ENCODE results near the gene NOVA1.
"Not testable (repeated sequence)": the region's sequence is repeated elsewhere in the genome, so short reads cannot be mapped to it uniquely, and the experiment has no call there.

Gene NOVA1, protein sequence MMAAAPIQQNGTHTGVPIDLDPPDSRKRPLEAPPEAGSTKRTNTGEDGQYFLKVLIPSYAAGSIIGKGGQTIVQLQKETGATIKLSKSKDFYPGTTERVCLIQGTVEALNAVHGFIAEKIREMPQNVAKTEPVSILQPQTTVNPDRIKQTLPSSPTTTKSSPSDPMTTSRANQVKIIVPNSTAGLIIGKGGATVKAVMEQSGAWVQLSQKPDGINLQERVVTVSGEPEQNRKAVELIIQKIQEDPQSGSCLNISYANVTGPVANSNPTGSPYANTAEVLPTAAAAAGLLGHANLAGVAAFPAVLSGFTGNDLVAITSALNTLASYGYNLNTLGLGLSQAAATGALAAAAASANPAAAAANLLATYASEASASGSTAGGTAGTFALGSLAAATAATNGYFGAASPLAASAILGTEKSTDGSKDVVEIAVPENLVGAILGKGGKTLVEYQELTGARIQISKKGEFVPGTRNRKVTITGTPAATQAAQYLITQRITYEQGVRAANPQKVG

GRCh38 chr14:26597589-26598080 lies at the start of gene NOVA1:
Gene NOVA1, minus strand, starts transcription at chr14:26598033. Its CDS starts 597 bp downstream, at chr14:26597436.
- ATAC-seq, result no peak
- Mint-ChIP-seq H3K9me3 (peaks cover 3% of the 10 kb centered on the region), H3K4me3 (no peak within 1 kb of the TSS), H3K36me3 (no peaks in the 10 kb centered on the region), H3K4me1 (no peaks in the 10 kb centered on the region), H3K27ac (no peak within 1 kb of the TSS), H3K27me3 (peaks cover 25% of the 10 kb centered on the region)

DNA sequence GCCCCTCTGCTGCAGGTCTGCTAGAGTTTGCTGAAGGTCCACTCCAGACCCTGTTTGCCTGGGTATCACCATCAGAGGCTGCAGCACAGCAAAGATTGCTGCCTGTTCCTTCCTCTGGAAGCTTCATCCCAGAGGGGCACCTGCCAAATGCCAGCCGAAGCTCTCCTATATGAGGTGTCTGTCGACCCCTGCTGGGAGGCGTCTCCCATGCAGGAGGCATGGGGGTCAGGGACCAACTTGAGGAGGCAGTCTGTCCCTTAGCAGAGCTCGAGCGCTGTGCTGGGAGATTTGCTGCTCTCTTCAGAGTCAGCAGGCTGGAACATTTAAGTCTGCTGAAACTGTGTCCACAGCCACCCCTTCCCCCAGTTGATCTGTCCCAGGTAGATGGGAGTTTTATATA lies 47.2 kb upstream of the NOVA1 start:
- H3K27me3 Mint-ChIP-seq, H3K36me3 Mint-ChIP-seq, H3K4me1 Mint-ChIP-seq, ATAC-seq, H3K4me3 Mint-ChIP-seq, H3K27ac Mint-ChIP-seq: not testable (repeated sequence)
- H3K9me3 Mint-ChIP-seq, result peaks cover 11% of the 10 kb centered on the region

- no peaks in the 10 kb centered on the region for H3K27me3 Mint-ChIP-seq
- H3K4me1 Mint-ChIP-seq, result no peaks in the 10 kb centered on the region
- H3K4me3 Mint-ChIP-seq, result no peak overlapping the region
- ATAC-seq, result no peak
- H3K27ac Mint-ChIP-seq, result no peak overlapping the region
- H3K9me3 Mint-ChIP-seq, result peaks cover 3% of the 10 kb centered on the region
- H3K36me3 Mint-ChIP-seq, result no peaks in the 10 kb centered on the region
These were observed 38.7 kb upstream of the NOVA1 start for GRCh38 chr14:26636561-26636960.

GRCh38 chr14:26634946-26635345 lies 37.1 kb upstream of the NOVA1 start:
- not testable (repeated sequence) for H3K9me3 Mint-ChIP-seq, ATAC-seq, H3K27ac Mint-ChIP-seq, H3K4me3 Mint-ChIP-seq, H3K27me3 Mint-ChIP-seq, H3K4me1 Mint-ChIP-seq, H3K36me3 Mint-ChIP-seq

GRCh38 chr14:26626256-26626655 lies 28.4 kb upstream of the NOVA1 start:
- no peak overlapping the region for H3K4me3 Mint-ChIP-seq
- H3K9me3 Mint-ChIP-seq, result peaks cover 14% of the 10 kb centered on the region
- no peak for ATAC-seq
- H3K27me3 Mint-ChIP-seq, result no peaks in the 10 kb centered on the region
- no peaks in the 10 kb centered on the region for H3K36me3 Mint-ChIP-seq
- H3K4me1 Mint-ChIP-seq, result no peaks in the 10 kb centered on the region
- no peak overlapping the region for H3K27ac Mint-ChIP-seq

- Mint-ChIP-seq H3K27me3 (no peaks in the 10 kb centered on the region), H3K4me3 (no peak overlapping the region)
These were observed 24.8 kb upstream of the NOVA1 start for GRCh38 chr14:26622611-26623010.

DNA sequence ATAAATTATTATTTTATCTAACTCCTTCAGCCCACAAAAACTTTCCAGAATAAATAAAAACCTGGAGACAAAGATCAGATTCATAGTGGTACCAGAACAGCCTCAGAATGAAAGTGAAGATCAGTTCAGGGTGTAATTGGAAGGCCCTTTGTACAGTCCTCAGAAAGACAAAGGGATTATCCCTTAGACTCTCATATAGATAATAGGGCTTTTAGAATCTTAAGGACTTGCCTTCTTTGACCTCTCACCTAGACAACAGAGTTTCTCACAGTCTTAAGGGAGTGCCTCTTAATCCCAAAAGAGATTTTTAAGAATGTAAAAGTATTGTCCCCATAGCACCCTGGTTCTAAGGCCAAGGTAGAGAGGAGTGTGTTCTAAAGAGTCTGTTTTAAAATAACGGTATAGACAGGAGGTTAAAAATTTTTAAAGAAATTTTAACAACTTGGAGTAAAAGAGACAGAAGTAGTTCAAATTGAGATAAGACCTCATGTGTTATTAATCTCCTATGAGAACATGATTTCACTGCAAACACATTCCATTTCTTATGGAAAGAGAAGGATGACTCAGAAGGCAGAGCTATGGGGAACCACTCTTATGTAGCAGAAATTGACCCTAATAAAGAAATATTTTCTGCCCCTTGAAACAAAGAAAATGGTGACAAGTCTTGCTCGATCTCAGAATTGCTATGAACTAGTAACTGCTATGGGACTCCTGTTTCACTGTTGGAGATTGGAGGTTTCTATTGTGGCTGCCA lies 24.2 kb upstream of the NOVA1 start:
- no peak overlapping the region for H3K4me3 Mint-ChIP-seq
- H3K9me3 Mint-ChIP-seq, result peaks cover 9% of the 10 kb centered on the region

More at GRCh38 chr14:26622611-26623010, 24.8 kb upstream of the NOVA1 start:
- Mint-ChIP-seq H3K4me1 (no peaks in the 10 kb centered on the region), H3K27ac (no peak overlapping the region), H3K9me3 (peaks cover 12% of the 10 kb centered on the region), H3K36me3 (no peaks in the 10 kb centered on the region)
- ATAC-seq, result no peak

GRCh38 chr14:26621364-26621763 lies 23.5 kb upstream of the NOVA1 start:
- H3K4me1 Mint-ChIP-seq, result no peaks in the 10 kb centered on the region
- H3K36me3 Mint-ChIP-seq, result no peaks in the 10 kb centered on the region
- no peak for ATAC-seq
- no peaks in the 10 kb centered on the region for H3K27me3 Mint-ChIP-seq
- H3K9me3 Mint-ChIP-seq, result peaks cover 9% of the 10 kb centered on the region
- H3K27ac Mint-ChIP-seq, result no peak overlapping the region
- H3K4me3 Mint-ChIP-seq, result no peak overlapping the region

More for the DNA sequence above, 24.2 kb upstream of the NOVA1 start:
- no peaks in the 10 kb centered on the region for H3K4me1 Mint-ChIP-seq
- ATAC-seq, result no peak
- no peak overlapping the region for H3K27ac Mint-ChIP-seq
- no peaks in the 10 kb centered on the region for H3K27me3 Mint-ChIP-seq
- no peaks in the 10 kb centered on the region for H3K36me3 Mint-ChIP-seq

DNA sequence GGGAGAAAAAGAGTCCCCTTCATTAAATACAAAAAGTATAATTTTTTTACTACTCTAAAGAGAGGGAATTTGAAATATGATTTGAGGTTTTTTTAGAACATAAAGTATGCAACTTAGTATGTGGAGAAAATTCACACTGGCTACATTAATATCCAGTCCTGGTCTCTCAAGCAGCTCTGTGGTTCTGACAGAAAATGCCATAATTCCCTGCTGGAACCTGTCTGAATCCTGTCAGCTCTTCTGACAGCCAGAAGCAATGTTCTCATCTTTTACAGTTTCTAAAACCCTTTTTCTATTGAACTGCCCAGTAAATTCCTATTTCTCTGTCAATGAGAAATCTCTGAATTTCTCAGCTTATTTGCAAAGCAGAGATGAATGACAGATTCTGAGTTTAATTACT lies 13.4 kb upstream of the NOVA1 start:
- Mint-ChIP-seq H3K9me3 (peaks cover 3% of the 10 kb centered on the region), H3K36me3 (no peaks in the 10 kb centered on the region), H3K4me3 (no peak overlapping the region), H3K4me1 (no peaks in the 10 kb centered on the region), H3K27me3 (no peaks in the 10 kb centered on the region), H3K27ac (no peak overlapping the region)
- ATAC-seq, result no peak

DNA sequence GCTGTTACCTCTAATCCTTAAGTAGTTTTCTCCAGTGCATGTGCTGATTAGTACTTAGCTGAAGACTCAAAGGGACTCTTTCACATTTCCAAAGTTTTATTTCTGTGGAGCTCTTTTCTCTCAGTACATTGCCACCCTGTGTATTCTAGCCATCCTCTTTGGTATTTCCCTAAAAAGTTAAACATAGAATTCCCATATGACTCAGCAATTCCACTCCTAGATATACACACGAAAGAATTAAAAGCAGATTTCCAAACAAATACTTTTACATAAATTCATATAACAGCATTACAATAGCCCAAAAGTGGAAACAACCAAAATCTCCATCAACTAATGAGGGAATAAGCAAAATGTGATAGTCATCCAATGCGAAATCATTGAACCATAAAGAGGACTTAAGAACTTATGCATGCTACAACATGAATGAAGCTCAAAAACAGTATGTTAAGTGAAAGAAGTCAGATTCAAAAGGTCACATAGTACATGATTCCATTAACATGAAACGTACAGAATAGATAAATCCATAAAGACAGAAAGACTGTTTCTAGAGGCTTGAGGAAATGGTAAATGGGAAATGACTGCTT lies 9.0 kb upstream of the NOVA1 start:
- no peaks in the 10 kb centered on the region for H3K9me3 Mint-ChIP-seq
- H3K4me3 Mint-ChIP-seq, result no peak overlapping the region
- ATAC-seq, result no peak
- H3K27me3 Mint-ChIP-seq, result no peaks in the 10 kb centered on the region
- H3K27ac Mint-ChIP-seq, result no peak overlapping the region
- no peaks in the 10 kb centered on the region for H3K36me3 Mint-ChIP-seq
- H3K4me1 Mint-ChIP-seq, result no peaks in the 10 kb centered on the region

GRCh38 chr14:26605602-26606001 lies 7.8 kb upstream of the NOVA1 start:
- H3K4me1 Mint-ChIP-seq, result no peaks in the 10 kb centered on the region
- ATAC-seq, result no peak
- H3K27ac Mint-ChIP-seq, result no peak overlapping the region
- no peaks in the 10 kb centered on the region for H3K36me3 Mint-ChIP-seq
- H3K9me3 Mint-ChIP-seq, result no peaks in the 10 kb centered on the region
- H3K4me3 Mint-ChIP-seq, result no peak overlapping the region
- H3K27me3 Mint-ChIP-seq, result no peaks in the 10 kb centered on the region

- Mint-ChIP-seq H3K27ac (no peak overlapping the region), H3K4me1 (no peaks in the 10 kb centered on the region), H3K36me3 (no peaks in the 10 kb centered on the region), H3K9me3 (no peaks in the 10 kb centered on the region), H3K4me3 (no peak overlapping the region), H3K27me3 (peaks cover 13% of the 10 kb centered on the region)
- no peak for ATAC-seq
These were observed 5.1 kb upstream of the NOVA1 start for GRCh38 chr14:26602902-26603301.

DNA sequence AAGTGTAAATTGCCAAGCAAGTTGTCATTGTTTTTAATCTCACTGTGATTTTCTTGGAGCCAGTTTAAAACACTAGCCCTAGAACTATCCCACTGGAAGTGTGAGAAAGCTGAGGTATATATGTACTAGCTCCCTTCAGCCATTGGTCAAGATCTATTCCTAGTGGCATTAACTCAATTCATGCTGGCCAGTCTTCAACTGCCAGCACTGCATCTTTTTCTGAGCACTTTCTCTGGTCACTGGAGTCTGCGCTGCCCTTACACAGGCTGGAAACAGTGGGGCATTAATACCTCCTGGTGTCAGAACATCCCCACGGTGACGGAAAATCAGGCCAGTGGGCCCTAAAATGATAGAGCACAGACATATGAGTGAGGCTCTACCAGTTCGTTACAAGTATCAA lies 4.0 kb upstream of the NOVA1 start:
- no peak for ATAC-seq
- H3K36me3 Mint-ChIP-seq, result no peaks in the 10 kb centered on the region
- peaks cover 3% of the 10 kb centered on the region for H3K9me3 Mint-ChIP-seq
- no peak overlapping the region for H3K4me3 Mint-ChIP-seq
- H3K27ac Mint-ChIP-seq, result no peak overlapping the region
- peaks cover 24% of the 10 kb centered on the region for H3K27me3 Mint-ChIP-seq
- H3K4me1 Mint-ChIP-seq, result no peaks in the 10 kb centered on the region

- Mint-ChIP-seq H3K27ac (no peak overlapping the region), H3K36me3 (no peaks in the 10 kb centered on the region), H3K4me3 (no peak overlapping the region), H3K4me1 (no peaks in the 10 kb centered on the region), H3K27me3 (peaks cover 25% of the 10 kb centered on the region), H3K9me3 (peaks cover 3% of the 10 kb centered on the region)
- no peak for ATAC-seq
These were observed 1.5 kb upstream of the NOVA1 start for GRCh38 chr14:26599291-26599690.

DNA sequence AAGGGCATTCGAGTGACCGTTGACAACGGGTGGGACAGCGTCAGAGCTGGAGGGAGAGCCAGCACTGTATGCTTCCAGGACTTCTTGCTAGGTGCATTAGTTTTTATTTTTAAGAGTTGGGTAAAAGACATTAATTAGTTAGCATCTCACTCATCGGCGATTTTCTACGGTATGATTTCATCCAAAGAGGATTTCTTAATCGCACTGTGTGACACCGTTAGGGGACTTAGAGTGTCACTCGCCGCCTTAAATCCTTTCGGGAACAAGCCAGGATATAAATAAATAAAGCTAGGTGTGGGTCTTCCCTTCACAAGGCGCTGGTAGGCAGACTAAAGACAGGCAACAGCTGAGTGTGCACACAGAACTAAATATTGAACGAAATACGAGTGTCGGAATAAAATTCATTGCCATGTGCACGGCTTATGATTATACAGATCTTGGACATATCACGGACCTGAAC lies 869 bp upstream of the NOVA1 start:
- H3K4me1 Mint-ChIP-seq, result no peaks in the 10 kb centered on the region
- no peak for ATAC-seq
- H3K4me3 Mint-ChIP-seq, result no peak overlapping the region
- H3K27ac Mint-ChIP-seq, result no peak overlapping the region
- H3K9me3 Mint-ChIP-seq, result peaks cover 3% of the 10 kb centered on the region
- no peaks in the 10 kb centered on the region for H3K36me3 Mint-ChIP-seq
- peaks cover 25% of the 10 kb centered on the region for H3K27me3 Mint-ChIP-seq
